Central memory CD4-positive, alpha-beta T cell (primary cell): ENCODE measurements around the gene NDUFAF5.

Experiments
- DNase-seq: peaks from one replicate; pipeline ENCODE4 v3.0.0; 2022

The NDUFAF5 gene

DNA sequence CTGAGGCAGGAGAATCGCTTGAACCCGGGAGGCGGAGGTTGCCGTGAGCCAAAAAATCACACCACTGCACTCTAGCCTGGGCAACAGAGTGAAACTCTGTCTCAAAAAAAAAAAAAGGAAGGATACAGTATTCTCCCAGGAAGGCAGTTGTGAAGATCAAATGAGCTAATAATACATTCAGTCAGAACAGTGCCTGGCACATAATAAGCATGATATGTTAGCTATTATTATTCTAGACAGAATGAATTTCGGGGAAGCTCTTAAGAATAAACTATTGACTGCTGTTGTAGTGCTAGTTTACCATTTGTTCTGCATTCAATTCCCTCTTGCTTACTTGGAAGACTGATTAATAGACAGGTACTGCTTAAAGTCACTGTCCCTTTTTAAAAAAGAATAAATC is 40.6 kb downstream of the NDUFAF5 start:
- DNase-seq, result no peak

GRCh38 chr20:13831476-13831875 is 46.6 kb downstream of the NDUFAF5 start:
- no peak for DNase-seq

DNA sequence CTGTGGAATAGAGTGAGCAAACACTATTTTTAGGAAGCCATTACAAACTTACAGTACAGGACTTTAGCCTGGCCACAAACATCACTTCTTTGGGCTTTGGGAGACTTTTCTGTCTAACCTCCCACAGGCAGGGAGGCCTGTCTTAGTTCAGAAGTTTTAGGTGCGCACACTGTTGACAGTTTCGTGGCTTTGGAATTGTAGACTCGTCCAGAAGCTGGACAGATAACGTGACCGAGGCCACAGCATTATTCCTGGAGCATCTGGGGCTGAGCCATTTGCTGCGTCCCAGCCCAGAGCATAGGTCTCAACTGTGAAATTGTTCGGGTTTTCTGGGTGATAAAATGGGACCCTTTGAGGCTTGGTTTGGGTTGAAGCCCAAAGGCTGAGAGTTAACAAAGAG is 53.8 kb downstream of the NDUFAF5 start:
- DNase-seq, result no peak

GRCh38 chr20:13839421-13840092 is 54.7 kb downstream of the NDUFAF5 start:
- no peak for DNase-seq

- DNase-seq, result no peak
These were observed 55.3 kb downstream of the NDUFAF5 start for GRCh38 chr20:13840093-13840465.

GRCh38 chr20:13841206-13841605 is 56.4 kb downstream of the NDUFAF5 start:
- DNase-seq, result no peak

- DNase-seq, result no peak
These were observed 59.5 kb downstream of the NDUFAF5 start for GRCh38 chr20:13844296-13844695.

DNA sequence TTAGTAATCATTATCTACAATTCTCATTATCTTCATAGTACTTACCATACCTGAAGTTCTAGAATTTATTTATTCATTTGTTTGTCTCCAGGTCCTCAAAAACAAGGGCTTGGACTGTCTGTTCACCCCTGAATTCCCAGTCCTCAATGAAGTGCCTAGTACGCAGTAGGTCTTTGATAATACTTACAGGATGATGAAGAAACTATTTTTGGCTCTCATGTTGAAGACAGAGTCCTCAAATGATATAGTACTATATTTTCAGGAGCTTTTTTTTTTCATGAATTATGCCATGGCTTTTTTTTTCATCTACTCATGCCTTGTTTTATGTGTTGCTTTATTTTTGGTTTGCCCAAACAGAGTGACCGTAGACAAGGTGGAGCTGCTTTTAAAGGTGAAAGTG is 66.5 kb downstream of the NDUFAF5 start:
- no peak for DNase-seq

DNA sequence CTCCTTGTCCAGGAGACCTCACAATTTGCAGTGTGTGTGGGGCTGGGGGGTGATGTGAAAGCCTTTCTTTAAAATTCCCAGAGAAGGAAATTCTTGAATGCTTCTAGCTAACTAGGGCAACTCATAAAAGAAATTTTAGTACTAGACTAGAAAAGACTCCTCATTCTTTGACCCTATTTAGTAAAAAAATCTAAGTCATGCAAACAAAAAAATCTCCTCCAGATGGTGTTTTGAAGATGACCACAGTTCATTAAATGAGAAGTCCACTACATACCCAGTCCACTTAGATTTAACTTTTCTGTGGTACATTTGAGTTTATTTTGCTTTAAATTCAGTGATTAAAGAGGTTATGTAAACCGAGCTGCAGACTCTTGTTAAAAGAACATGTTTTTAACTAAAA is 67.5 kb downstream of the NDUFAF5 start:
- no peak for DNase-seq

DNA sequence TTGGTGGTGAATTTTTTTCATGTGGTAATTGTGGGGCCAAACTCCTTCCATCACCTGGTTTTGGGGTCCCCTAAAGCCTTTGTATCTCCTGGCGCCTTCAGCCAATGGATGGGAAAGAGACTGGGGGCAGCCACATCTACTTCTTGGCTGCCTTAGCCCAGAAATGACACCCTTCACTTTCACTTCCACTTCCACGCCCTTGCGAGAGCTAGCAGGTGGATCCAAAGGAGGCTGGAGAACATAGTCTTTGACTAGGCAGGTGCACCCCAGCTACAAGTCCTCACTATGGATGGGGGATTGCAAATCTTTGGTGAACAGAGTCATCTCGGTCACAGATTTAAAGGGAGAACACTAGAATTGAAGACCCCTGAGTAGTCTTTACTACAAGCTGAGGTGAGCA is 70.8 kb downstream of the NDUFAF5 start:
- no peak for DNase-seq

GRCh38 chr20:13856354-13856753 is 71.5 kb downstream of the NDUFAF5 start:
- no peak for DNase-seq

- no peak for DNase-seq
These were observed 72.5 kb downstream of the NDUFAF5 start for GRCh38 chr20:13857304-13857703.

DNA sequence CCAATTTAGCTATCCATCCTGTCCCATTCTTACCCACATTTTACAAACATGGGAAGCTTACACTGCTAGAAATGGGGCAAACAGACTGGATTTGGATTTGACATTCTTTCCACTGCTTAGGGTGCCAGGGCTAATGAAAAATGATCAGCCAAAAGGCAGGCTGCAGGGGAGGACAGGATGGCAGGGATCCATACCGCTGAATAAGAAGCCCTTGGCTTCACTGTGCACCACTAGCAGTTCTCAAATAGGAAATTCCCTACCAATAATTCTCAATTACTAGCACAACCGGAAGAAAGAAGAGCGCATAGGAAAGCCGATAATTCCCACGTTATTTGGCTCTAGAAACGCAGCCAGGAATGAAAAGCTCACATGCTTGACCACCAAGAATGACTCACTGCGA is 73.1 kb downstream of the NDUFAF5 start:
- no peak for DNase-seq

DNA sequence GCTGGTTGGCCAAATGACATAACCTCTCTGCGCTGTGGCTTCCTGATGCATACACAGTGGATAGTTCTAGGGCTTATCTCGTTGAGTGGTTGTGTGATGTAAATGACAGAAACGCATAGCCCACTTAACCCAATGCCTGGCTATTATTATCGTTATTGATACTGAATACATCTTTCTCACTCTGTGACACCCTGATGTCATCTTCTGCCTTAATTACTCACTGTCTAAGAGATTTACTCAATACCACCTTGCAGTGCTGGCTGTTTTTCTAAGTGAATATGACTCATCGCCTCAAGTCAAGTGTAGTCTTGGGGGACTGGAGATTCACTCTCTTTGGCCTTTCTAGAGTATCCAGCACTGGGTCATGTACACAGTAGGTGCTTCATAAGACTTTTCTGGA is 73.6 kb downstream of the NDUFAF5 start:
- no peak for DNase-seq

DNA sequence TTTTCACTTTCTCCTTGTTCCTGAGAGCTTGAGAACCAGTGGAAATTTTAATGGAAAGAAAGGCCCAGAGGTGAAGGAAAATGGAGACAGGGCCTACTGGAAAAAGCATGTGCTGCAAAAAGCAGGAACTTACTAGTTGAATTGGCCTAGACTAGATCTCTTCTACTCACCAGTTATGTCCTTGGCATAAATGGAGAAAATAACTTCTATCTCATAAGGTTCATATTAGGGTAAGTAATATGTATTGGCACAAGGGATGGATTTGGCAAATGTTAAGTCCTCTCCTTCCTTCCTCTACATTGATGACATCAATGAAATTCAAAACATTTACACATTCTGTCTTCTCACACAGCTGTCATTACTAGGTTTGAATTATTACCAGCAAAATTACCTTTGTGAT is 74.0 kb downstream of the NDUFAF5 start:
- no peak for DNase-seq

- DNase-seq, result no peak
These were observed 77.4 kb downstream of the NDUFAF5 start for GRCh38 chr20:13862245-13862644.

GRCh38 chr20:13863244-13863643 is 78.4 kb downstream of the NDUFAF5 start:
- no peak for DNase-seq

DNA sequence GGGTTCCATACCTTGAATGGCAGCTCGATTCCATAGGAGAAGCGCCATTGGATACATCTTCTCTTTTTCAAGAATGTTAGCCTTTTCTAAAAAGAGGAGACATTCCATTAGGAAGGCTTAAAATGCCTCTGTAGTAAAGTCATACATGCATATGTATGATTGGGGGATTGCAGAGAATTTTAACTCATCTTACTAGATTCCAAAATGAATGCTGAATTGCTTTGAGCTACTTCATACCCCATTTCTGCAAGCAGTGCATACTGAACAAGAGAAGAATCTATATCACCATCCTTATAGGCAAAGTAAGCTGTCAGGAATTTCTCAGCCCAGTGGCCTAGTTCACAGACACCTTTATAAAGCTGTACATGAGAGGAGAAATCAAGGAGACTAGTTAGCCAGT is 80.3 kb downstream of the NDUFAF5 start:
- DNase-seq, result no peak

DNA sequence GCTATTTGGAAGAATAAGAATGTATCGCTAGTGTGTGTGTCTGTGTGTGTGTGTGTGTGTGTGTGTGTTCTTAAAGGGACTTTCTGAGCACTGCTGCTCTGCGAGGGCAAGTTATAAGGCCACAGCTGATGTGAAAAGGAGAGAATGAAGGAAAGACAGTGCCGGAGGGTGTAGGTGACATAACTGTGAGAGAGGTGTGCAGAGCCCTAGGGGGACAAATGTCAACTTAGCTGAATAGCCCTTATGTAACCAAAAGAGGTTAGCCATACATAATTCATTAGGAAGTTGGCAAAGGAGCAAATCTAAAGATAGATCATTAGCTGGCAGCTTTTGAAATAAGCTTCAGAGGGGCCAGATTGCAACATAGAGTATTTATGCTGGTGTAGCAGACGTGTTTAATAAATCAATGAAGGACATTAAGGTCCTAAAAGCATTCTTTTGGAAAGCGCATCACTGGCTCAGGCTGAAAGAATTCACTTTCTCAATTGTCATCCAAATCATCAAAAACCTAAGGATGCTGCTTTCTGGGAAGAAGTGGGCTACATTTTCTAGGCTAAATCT is 81.0 kb downstream of the NDUFAF5 start:
- no peak for DNase-seq

GRCh38 chr20:13868331-13868730 is 83.5 kb downstream of the NDUFAF5 start:
- no peak for DNase-seq

DNA sequence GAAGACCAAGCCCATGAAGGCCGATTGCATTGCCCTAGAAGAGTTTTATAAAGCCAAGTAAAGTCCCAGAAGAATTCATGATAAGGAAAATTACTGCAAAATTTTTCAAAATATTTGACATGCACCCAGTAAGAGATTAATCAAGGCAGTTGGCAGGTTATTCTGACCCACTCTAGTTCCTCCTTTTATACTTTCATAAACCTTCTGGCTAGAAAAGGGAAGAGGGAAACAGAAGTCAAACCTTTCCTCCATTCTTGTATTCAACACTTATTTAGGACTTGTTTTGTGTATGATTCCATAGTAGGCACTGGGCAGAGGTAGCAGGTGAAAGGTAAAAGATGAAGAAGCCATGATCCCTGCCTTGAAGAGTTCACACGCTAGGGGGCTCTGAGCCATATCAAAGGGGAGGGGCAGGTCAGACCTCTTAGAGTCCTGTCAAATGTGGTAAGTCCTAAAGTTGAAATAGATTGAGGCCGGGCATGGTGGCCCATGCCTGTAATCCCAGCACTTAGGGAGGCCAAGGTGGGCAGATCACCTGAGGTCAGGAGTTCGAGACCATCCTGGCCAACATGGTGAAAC is 85.4 kb downstream of the NDUFAF5 start:
- no peak for DNase-seq
